PC-3 (cell line): Measurements from ENCODE around the gene LYZL1. TPM values are rescaled to one million over a fixed set of nuclear protein-coding genes. Genes with fewer than 3 reads are reported as not detected.

Experiments
- ATAC-seq: fragments of 200-7000 bp; cut with Tn5 transposase; 2 replicates; pipeline ENCODE4 v1.9.1; 2020; ENCODE audit warnings: mild to moderate bottlenecking, moderate library complexity
- BruUV-seq: library from RNA; stranded (reverse); fragments of 400-500 nt; replicated peaks from 2 replicates; lab custom pipeline; 2021; lab: Mats Ljungman, UMichigan
- CTCF ChIA-PET: fragments of 300-600 bp; sonication (Branson Sonifier 250); formaldehyde crosslinking; loops from one replicate; lab custom pipeline; 2022; ENCODE audit warnings: antibody characterized with exemption; lab: Charles Lee
- POLR2A ChIA-PET: fragments of 300-600 bp; sonication (Branson Sonifier 250); formaldehyde crosslinking; loops from one replicate; lab custom pipeline; 2022; ENCODE audit warnings: antibody characterized with exemption; ENCODE audit not compliant: unreplicated experiment; lab: Charles Lee
- DNase-seq: peaks from one replicate; pipeline ENCODE4 v3.0.0-alpha.2; 2015
- H2AFZ ChIP-seq: fragments of 300-600 bp; sonication (generic); 2 replicates; pipeline ENCODE4 v1.6.0; 2016; ENCODE audit warnings: antibody characterized with exemption, low read length
- H3F3A ChIP-seq: fragments of 300-600 bp; sonication (generic); one replicate; pipeline ENCODE4 v1.6.0; 2017; ENCODE audit warnings: antibody characterized with exemption, low read length, control low read depth, mild to moderate bottlenecking; ENCODE audit not compliant: unreplicated experiment
- H3K27ac ChIP-seq: fragments of 300-600 bp; sonication (generic); 2 replicates; pipeline ENCODE4 v1.5.1; 2016; ENCODE audit warnings: mild to moderate bottlenecking, low read length
- H3K27me3 ChIP-seq: fragments of 300-600 bp; sonication (generic); 2 replicates; pipeline ENCODE4 v1.6.1; 2016; ENCODE audit warnings: low read length, mixed read lengths
- H3K36me3 ChIP-seq: fragments of 300-600 bp; sonication (generic); 2 replicates; pipeline ENCODE4 v1.6.1; 2016; ENCODE audit warnings: low read depth, mixed run types, low read length, mixed read lengths
- H3K4me1 ChIP-seq: fragments of 300-600 bp; sonication (generic); 2 replicates; pipeline ENCODE4 v1.5.1; 2016; ENCODE audit warnings: low read length; ENCODE audit not compliant: insufficient read depth
- H3K4me2 ChIP-seq: fragments of 300-600 bp; sonication (generic); 2 replicates; pipeline ENCODE4 v1.6.0; 2016; ENCODE audit warnings: low read length
- H3K4me3 ChIP-seq: fragments of 300-600 bp; sonication (generic); 2 replicates; pipeline ENCODE4 v1.5.1; 2016; ENCODE audit warnings: mild to moderate bottlenecking, low read length, mixed read lengths
- H3K79me2 ChIP-seq: fragments of 300-600 bp; sonication (generic); 2 replicates; pipeline ENCODE4 v1.6.1; 2017; ENCODE audit warnings: low read length, mixed read lengths
- H3K9ac ChIP-seq: fragments of 300-600 bp; sonication (generic); 2 replicates; pipeline ENCODE4 v1.6.0; 2016; ENCODE audit warnings: mild to moderate bottlenecking, low read length
- H3K9me2 ChIP-seq: fragments of 300-600 bp; sonication (generic); replicated peaks from 2 replicates; pipeline ENCODE4 v1.6.1; 2016; ENCODE audit warnings: mixed run types, low read length, mixed read lengths
- H3K9me3 ChIP-seq: fragments of 300-600 bp; sonication (generic); 2 replicates; pipeline ENCODE4 v1.6.1; 2016; ENCODE audit warnings: low read length, mixed read lengths
- H4K20me1 ChIP-seq: fragments of 300-600 bp; sonication (generic); 2 replicates; pipeline ENCODE4 v1.6.1; 2016; ENCODE audit warnings: low read length, mixed read lengths
- EZH2 ChIP-seq: fragments of 300-600 bp; sonication (generic); IDR thresholded peaks from one replicate; pipeline ENCODE4 v1.6.1; 2017; ENCODE audit warnings: antibody characterized with exemption, mild to moderate bottlenecking, low read length; ENCODE audit not compliant: unreplicated experiment
- EZH2phosphoT487 ChIP-seq: fragments of 300-600 bp; sonication (generic); IDR thresholded peaks from 2 replicates; pipeline ENCODE4 v1.6.1; 2018; ENCODE audit warnings: mild to moderate bottlenecking, antibody characterized with exemption, low read length, borderline replicate concordance
- intact Hi-C: fragments of 100-400 bp; cut with micrococcal nuclease; formaldehyde crosslinking; loops from 2 replicates; pipeline ENCODE4 v1.9.0; 2023
- total RNA-seq: library from RNA; depleted of rRNA; stranded (reverse); fragments of >200 nt; gene quantifications from 2 replicates; pipeline ENCODE4 v1.2.3, GENCODE V29; 2014
- TF ChIP-seq, protein P1 (sequence below): fragments of 300-600 bp; sonication (generic); conservative IDR thresholded peaks from 2 replicates; pipeline ENCODE4 v1.5.1; 2017; ENCODE audit warnings: antibody characterized with exemption, low read depth, mild to moderate bottlenecking, low read length

The LYZL1 gene
- total RNA-seq, 1 experiment from 2014 or later, result not detected

DNA sequence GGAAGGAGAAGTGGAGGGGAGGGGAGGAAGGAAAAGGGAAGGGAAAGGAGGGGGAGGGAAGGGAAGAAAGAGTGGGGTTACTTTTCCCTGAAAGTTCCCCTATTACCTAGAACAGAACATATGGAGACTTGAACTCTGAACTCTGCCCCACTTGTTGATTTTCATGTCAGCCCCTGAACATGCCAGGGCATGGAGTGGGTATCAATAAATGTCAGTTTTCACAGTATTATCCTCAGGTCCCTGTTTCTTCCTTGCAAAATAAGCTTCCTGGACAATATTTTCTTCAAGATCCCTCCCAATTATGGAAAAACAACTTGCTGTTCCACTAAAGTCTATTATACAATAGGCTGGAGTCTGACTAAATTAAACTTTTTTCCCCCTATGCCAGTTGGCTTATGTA, 46.9 kb upstream of the LYZL1 start:
- Histone ChIP-seq H2AFZ (no peak overlapping the region), H3F3A (no peaks in the 10 kb centered on the region), H3K79me2 (no peaks in the 10 kb centered on the region), H3K9me2 (no peaks in the 10 kb centered on the region), H4K20me1 (no peaks in the 10 kb centered on the region), H3K27me3 (no peaks in the 10 kb centered on the region), H3K27ac (no peak overlapping the region), H3K4me3 (no peak overlapping the region), H3K4me2 (no peak overlapping the region), H3K9me3 (no peaks in the 10 kb centered on the region), H3K36me3 (no peaks in the 10 kb centered on the region), H3K4me1 (no peaks in the 10 kb centered on the region), H3K9ac (no peak overlapping the region)
- ChIA-PET CTCF (no interaction called here), POLR2A (no interaction called here)
- TF ChIP-seq, protein P1, sequence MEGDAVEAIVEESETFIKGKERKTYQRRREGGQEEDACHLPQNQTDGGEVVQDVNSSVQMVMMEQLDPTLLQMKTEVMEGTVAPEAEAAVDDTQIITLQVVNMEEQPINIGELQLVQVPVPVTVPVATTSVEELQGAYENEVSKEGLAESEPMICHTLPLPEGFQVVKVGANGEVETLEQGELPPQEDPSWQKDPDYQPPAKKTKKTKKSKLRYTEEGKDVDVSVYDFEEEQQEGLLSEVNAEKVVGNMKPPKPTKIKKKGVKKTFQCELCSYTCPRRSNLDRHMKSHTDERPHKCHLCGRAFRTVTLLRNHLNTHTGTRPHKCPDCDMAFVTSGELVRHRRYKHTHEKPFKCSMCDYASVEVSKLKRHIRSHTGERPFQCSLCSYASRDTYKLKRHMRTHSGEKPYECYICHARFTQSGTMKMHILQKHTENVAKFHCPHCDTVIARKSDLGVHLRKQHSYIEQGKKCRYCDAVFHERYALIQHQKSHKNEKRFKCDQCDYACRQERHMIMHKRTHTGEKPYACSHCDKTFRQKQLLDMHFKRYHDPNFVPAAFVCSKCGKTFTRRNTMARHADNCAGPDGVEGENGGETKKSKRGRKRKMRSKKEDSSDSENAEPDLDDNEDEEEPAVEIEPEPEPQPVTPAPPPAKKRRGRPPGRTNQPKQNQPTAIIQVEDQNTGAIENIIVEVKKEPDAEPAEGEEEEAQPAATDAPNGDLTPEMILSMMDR, result no peak
- intact Hi-C loops, result no loop called here
- BruUV-seq, result no TSS peak
- no peak for DNase-seq
- ATAC-seq, result no peak

DNA sequence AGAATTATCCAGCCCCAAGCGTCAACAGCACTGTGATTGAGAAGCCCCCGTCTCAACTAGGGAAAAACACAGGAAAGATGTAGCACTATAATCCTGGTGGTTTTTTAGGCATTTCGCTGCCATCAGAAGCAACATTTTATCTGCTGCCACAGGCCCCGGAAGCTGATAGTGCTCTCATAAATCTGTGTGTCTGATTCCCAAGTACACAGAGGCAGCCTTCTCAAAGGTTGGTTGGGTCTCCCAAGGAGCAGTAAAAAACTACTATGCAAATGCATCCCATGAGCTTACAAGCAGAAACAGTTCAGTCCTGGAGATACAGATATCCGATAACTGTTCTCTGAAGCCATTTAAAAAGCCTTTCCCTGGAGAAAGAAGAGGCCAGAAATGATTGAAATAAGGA, 45.8 kb upstream of the LYZL1 start:
- Histone ChIP-seq H3K9me3 (no peaks in the 10 kb centered on the region), H3K36me3 (no peaks in the 10 kb centered on the region), H3K9me2 (no peaks in the 10 kb centered on the region), H4K20me1 (no peaks in the 10 kb centered on the region), H3K27ac (no peak overlapping the region), H3K4me1 (no peaks in the 10 kb centered on the region), H3K27me3 (no peaks in the 10 kb centered on the region), H3K9ac (no peak overlapping the region), H3F3A (no peaks in the 10 kb centered on the region), H3K4me2 (no peak overlapping the region), H3K79me2 (no peaks in the 10 kb centered on the region), H2AFZ (no peak overlapping the region), H3K4me3 (no peak overlapping the region)
- ATAC-seq (no peak), DNase-seq (no peak)
- CTCF ChIA-PET, result no interaction called here
- POLR2A ChIA-PET, result no interaction called here
- intact Hi-C loops, result no loop called here
- no TSS peak for BruUV-seq
- TF ChIP-seq, protein P1, result no peak
- TF ChIP-seq EZH2, result no peak

DNA sequence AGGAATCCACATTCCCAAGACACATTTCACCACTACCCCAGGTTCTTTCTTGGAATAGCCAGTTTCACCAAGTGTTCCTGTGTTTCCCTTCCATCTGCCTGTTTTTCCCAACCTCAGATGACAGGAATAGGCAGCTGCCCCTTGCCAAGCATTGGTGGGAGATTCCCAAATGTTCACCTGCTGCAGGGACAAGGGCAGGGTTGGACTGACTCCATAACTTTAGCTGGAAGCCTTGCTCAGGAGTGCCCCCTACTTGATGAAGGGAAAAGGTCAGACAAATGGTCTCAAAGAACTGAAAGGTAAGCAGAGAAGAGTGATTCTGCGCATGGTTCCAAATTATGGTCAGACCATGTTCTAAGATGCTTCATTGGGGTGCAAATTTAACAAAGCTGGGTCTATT, 45.1 kb upstream of the LYZL1 start:
- CTCF ChIA-PET, result interaction anchor here (0.5 kb wide), 1 partner anchor 635 kb away, joined by 3 read pairs; no protein-coding TSS in a partner anchor
- Histone ChIP-seq H3K9ac (no peak overlapping the region), H4K20me1 (no peaks in the 10 kb centered on the region), H3K4me2 (no peak overlapping the region), H3K9me3 (no peaks in the 10 kb centered on the region), H3K9me2 (no peaks in the 10 kb centered on the region), H3K79me2 (no peaks in the 10 kb centered on the region), H3K27ac (no peak overlapping the region), H3K4me1 (no peaks in the 10 kb centered on the region), H3K27me3 (no peaks in the 10 kb centered on the region), H3K36me3 (no peaks in the 10 kb centered on the region), H3F3A (no peaks in the 10 kb centered on the region), H2AFZ (no peak overlapping the region), H3K4me3 (no peak overlapping the region)
- ATAC-seq (no peak), DNase-seq (peak; percentile 16)
- POLR2A ChIA-PET, result no interaction called here
- no TSS peak for BruUV-seq
- intact Hi-C loops, result no loop called here
- TF ChIP-seq EZH2phosphoT487 (no peak), EZH2 (no peak)
- TF ChIP-seq, protein P1, result peak; percentile 51
